ENCODE data around the gene FOXP4.

The FOXP4 gene

DNA sequence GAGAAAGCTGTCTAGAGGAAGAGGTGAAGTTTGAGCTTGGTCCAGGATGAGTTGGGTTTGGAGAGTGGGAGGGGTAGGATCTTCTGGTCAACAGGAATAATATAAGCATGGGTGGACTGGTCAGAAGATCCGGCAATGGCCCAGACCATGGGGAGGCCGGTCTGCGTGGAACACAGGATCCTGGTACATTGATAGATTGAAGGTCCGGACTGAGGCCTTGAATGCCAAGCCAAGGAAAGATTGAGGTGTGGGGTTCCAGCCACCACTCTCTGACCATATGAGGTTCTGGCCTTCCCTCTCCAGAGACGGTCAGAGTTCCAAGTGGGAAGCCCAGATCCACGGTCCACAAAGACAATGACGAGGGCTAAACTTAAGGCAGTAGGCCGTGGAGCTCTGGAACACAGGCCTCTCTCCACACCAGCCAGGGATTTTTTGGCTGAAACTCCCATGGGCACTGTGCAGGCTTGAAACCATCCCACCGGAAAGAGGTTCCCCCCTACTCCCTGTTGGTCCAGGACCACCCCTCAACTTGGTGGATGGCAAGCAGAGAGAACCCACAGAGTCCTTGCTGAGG is 95.3 kb downstream of the FOXP4 start:
- no peak for DNase-seq (ENCODE audit: insufficient read length, low spot score)
- FAIRE-seq, result no peak

DNA sequence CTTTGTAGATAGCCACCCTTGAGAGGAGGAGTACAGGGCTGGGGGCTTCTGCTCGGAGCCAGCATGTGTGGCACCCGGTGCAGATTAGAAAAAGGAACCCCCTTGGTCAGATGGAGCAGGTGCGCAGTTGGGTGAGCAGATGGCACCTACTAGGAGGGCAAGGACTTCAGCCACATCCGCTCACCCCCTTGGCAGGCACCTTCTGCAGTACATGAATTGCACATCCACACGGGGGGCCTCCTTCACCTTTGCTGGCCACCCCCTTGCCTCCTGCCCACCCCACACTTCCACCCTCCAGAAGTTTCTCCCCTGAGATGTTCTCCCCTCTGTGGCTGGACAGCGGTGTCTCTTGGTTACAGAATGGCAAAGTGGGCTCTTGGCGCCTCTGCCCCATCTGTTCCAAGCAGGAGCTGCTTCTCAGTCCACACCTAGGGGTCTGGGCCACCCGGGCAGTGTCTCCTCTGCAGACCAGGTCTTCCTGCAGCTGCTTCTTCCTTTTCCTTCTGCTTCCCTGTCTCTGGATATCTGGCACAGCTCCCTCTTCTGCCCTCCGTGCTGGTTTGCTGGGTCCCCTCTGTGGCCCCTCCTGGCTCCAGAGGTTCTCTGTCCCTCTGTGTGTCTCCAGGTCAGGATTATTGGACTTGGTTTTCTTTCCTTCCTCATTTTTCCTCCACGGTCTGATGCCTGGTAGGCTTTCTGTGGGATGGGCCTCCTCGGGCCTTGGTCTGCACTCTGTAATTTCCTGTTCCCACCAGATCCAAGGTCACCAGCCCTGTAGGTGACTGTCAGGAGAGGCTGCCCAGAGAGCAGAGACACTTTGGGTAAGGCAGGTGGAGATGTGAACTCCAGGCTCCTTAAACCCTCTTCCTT is 96.1 kb downstream of the FOXP4 start:
- DNase-seq (ENCODE audit: insufficient read length, low spot score) (no peak), FAIRE-seq (no peak)

DNA sequence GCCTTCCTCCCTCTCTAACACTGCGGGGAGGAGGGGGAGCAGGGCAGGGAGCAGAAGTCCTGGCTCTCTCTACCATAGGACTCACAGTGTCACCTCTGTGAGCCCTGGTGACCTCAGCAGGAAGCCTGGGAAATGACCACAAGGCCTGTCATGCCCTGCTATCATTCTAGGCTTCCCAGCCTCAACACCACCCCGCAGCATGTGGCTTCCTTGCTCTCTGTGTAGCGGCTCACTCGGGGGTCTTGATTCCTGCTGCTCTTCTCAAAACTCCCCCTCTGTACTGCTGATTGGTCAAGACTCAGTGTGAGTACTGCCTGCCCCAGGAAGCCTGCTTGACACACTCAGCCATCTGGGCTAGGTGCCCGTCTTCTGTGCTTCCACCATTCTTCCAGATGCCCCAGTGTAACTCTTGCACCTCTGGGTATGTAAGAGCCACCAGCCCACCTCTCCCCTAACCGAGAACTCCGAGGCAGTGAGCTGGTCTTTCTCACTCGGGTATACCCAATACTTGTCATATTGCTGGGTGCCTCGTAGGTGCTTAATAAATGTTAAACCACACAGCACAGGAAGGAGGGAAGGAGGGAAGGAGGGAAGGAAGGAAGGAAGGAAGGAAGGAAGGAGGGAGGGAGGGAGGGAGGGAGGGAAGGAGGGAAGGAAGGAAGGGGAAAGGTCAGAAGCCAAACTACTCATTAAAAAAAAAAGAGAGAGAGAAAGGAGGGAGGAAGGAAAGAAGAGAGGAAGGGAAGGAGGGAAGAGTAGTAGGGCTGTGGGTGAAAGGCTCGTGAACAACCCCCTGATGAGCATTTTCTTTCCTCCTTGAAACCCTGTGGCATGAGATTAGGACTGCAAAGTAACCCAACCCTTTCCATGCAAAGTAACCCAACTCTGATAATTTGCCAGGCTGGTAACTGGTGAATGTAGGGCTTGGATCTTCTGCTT is 97.0 kb downstream of the FOXP4 start:
- DNase-seq (ENCODE audit: insufficient read length, low spot score), result no peak
- no peak for FAIRE-seq

GRCh38 chr6:41643899-41644269 is 97.7 kb downstream of the FOXP4 start:
- FAIRE-seq, result no peak

GRCh38 chr6:41644297-41644879 is 98.2 kb downstream of the FOXP4 start:
- FAIRE-seq (no peak), DNase-seq (ENCODE audit: insufficient read length, low spot score) (no peak)

More at GRCh38 chr6:41643899-41644269, 97.7 kb downstream of the FOXP4 start:
- DNase-seq (ENCODE audit: insufficient read length, low spot score), result no peak

DNA sequence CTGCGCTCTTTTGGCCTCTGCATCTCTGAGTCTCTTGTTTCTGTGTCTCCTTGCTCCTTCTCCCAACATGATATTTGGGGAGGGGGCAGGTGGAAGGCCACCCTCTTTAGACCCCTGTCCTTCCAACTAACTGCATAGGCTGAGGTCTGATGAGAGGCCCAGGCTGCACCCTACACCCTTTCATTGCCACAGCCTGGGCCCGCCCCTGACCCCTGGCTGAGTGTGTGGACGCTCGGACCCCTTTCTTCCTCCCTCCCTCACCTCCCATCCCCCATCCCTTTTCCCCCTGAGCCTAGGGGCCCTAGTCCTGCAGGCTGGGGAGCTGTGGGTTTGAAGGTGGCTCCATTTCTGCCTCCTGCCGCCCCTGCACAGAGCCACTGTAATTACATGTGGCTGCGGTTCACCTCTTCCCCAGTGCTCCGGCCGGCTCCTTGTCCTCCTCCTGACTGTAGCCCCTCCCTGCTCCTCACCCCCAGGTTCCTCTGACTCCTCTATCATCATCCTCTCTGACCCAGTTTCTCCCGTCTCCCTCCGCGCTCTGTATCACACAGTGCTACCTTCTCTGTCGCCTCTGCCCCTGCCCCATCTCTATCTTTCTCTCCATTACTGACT is 98.9 kb downstream of the FOXP4 start:
- DNase-seq (ENCODE audit: insufficient read length, low spot score) (no peak), FAIRE-seq (no peak)

DNA sequence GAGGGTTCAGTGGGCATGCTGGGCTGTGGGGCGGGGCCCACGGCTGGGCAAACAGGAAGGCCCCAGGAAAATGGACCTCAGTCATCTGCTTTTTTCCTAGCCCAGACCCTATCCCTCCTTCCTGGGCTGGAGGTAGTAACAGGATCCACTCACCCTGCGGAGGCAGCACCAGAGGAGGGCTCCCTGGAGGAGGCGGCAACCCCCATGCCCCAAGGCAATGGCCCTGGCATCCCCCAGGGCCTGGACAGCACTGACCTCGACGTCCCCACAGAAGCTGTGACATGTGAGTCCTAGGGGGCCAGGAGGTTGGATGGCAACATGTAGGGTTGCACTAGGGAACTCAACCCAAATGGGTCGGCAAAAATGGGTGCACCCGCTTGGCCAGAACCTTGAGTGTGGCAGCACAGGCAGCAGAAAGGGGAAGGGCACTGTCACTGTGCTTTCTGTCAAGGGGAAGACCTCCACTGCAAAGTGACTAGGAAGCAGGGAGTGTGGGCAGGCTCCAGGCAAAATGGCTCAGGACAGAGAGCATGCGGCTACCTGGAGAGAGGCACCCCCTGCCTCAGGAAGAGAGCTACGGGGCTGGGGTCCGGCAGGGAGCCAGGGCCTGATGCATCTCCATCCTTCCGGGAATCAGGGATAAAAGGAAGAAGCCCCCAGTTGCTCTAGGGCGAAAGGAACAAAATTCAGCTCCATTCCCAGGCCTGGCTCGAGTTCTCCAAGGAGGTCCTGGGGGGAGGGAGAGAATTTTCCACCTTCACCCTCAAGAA is 100.0 kb downstream of the FOXP4 start:
- DNase-seq (ENCODE audit: insufficient read length, low spot score), result no peak
- FAIRE-seq, result no peak

- no peak for DNase-seq (ENCODE audit: insufficient read length, low spot score)
- FAIRE-seq, result no peak
Measured at GRCh38 chr6:41647061-41647511, 100.9 kb downstream of the FOXP4 start.

DNA sequence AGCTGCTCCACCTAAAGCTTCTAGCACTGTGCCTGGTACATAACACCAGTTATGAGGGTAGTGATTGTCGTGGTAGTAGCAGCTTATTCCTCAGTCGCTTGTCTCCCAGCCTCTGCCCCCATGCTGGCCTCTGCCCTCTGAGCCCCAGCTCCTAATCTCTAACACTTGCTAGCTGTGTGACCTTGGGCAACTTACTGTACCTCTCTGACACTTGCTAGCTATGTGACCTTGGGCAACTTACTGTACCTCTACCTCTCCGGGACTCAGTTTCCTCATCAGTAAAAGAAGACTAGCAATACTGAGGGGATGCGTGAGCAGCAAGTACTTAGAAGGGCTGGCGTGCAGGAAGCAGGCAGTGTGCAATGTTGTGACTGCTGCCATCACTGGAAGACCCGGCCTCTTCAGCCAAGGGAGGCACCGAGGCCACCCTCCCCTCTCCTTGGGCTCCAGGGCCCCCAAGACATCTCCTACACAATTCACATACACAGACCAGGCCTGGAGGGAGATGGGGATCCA is 101.9 kb downstream of the FOXP4 start:
- no peak for FAIRE-seq

DNA sequence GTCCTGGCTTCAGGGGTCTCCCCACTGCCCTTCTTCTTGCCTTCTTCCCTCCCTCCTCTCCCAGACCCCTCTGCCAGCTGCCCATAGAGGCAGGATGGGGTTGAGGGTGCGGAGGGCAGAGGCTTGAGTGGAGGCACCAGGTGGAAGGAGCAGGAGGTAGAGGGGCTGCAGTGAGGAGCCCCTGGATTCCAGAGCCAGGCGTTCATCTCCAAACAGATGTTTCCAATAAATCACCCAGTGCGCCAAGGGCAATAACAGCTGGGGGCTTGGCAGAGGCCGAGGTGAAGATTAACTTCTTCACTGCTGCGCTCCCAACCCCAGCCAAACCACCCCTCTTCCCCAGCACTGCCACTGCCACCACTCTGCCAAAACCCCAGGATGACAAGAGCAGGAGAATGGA is 102.7 kb downstream of the FOXP4 start:
- no peak for FAIRE-seq
- no peak for DNase-seq (ENCODE audit: insufficient read length, low spot score)

More for the DNA sequence above, 101.9 kb downstream of the FOXP4 start:
- DNase-seq (ENCODE audit: insufficient read length, low spot score), result no peak

DNA sequence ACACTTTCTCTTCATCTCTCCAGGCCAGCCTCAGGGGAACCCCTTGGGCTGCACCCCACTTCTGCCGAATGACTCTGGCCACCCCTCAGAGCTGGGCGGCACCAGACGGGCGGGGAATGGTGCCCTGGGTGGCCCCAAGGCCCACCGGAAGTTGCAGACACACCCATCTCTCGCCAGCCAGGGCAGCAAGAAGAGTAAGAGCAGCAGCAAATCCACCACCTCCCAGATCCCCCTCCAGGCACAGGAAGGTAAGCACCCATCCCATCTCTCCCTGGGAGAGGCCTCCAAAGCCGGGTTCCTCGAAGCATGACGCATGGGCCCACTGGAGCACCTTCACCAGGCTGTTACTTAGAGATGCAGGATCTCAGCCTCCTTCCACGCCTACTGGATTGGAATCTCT is 103.4 kb downstream of the FOXP4 start:
- no peak for FAIRE-seq
- DNase-seq (ENCODE audit: insufficient read length, low spot score), result no peak

DNA sequence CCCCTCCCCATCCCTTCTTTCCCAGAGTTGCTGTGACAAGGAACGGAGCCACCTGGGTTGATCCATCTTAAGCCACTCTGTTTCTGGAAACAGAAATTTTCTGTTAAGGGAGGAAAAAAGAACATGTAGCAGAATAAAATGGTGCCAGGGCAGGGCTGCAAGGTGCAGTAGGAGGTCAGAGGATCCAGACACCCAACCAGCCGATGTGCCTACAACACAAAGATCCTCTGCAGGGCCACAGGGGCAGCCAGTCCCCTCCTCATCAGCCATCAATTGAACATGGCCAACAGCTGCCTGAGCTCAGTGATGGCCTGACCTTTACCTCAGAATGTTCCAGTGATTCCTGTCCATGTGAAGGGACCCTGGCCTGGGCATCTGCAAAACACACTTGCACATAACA is 103.9 kb downstream of the FOXP4 start:
- no peak for DNase-seq (ENCODE audit: insufficient read length, low spot score)
- no peak for FAIRE-seq

- no peak for DNase-seq (ENCODE audit: insufficient read length, low spot score)
- no peak for FAIRE-seq
Measured at GRCh38 chr6:41651246-41651961, 105.2 kb downstream of the FOXP4 start.

All from GM19239 (cell line).